Hepatocyte (in vitro differentiated cells): ENCODE measurements around the gene SP2.

ENCODE experiments used
- EZH2 ChIP-seq: fragments of 200-600 bp; sonication (generic); IDR thresholded peaks from 2 replicates; pipeline ENCODE4 v1.6.1; 2016; ENCODE audit warnings: antibody characterized with exemption, mild to moderate bottlenecking, borderline replicate concordance
- TF ChIP-seq, protein P1 (sequence below): fragments of 200-600 bp; sonication (generic); IDR thresholded peaks from 2 replicates; pipeline ENCODE4 v1.5.1; 2016; ENCODE audit warnings: antibody characterized with exemption, mild to moderate bottlenecking; ENCODE audit not compliant: poor library complexity

DNA sequence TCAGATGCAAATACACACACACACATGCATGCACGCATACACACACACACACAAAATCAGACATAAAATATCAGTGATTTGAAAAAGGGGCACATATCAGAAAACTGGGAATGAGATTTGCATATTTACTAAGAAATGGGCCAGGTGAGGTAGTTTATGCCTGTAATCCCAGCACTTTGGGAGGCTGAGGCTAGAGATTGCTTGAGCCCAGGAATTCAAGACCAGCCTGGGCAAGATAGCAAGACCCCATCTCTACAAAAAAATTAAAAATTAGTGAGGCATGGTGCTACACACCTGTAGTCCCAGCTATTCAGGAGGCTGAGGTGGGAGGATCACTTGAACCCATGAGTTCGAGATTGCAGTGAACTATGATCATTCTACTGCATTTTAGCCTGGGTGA, 23.0 kb downstream of the SP2 start:
- TF ChIP-seq, protein P1, sequence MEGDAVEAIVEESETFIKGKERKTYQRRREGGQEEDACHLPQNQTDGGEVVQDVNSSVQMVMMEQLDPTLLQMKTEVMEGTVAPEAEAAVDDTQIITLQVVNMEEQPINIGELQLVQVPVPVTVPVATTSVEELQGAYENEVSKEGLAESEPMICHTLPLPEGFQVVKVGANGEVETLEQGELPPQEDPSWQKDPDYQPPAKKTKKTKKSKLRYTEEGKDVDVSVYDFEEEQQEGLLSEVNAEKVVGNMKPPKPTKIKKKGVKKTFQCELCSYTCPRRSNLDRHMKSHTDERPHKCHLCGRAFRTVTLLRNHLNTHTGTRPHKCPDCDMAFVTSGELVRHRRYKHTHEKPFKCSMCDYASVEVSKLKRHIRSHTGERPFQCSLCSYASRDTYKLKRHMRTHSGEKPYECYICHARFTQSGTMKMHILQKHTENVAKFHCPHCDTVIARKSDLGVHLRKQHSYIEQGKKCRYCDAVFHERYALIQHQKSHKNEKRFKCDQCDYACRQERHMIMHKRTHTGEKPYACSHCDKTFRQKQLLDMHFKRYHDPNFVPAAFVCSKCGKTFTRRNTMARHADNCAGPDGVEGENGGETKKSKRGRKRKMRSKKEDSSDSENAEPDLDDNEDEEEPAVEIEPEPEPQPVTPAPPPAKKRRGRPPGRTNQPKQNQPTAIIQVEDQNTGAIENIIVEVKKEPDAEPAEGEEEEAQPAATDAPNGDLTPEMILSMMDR, result no peak
- TF ChIP-seq EZH2, result no peak
